Measurements from ENCODE around the gene ATP9B. TPM values are rescaled to one million over a fixed set of nuclear protein-coding genes. Genes with fewer than 3 reads are reported as not detected.

The ATP9B gene
- total RNA-seq, 1 donor from 2014 or later: 12.6 TPM

- H3K9me3 ChIP-seq (ENCODE audit: insufficient read depth, low read depth, low read length): no peaks in the 10 kb centered on the region
- H3K36me3 Mint-ChIP-seq (ENCODE audit: low read depth, unreplicated experiment): no peaks in the 10 kb centered on the region
- no peak overlapping the region for H3K27ac Mint-ChIP-seq (ENCODE audit: unreplicated experiment)
- peak overlapping the region; percentile 54 for H3K4me2 ChIP-seq (ENCODE audit: low read length)
- peaks cover 10% of the 10 kb centered on the region for H3K27me3 Mint-ChIP-seq (ENCODE audit: low read depth, unreplicated experiment)
- H3K4me3 Mint-ChIP-seq (ENCODE audit: unreplicated experiment): peak overlapping the region; percentile 50
- H3K36me3 ChIP-seq (ENCODE audit: insufficient read depth, low read length): no peaks in the 10 kb centered on the region
- H3K4me1 Mint-ChIP-seq (ENCODE audit: low read depth, unreplicated experiment): peaks cover 2% of the 10 kb centered on the region
- H3K27me3 ChIP-seq (ENCODE audit: insufficient read depth, low read length): peaks cover 34% of the 10 kb centered on the region
- no peak for FAIRE-seq
- TF ChIP-seq EZH2 (IDR thresholded peaks at IDR 0.05; ENCODE audit: insufficient read depth, low read length): no peak
- TF ChIP-seq CTCF (IDR thresholded peaks at IDR 0.05; ENCODE audit: insufficient read depth, low read depth, low read length): no peak
- H3K9me3 Mint-ChIP-seq (ENCODE audit: unreplicated experiment): no peaks in the 10 kb centered on the region
- no peak overlapping the region for H2AFZ ChIP-seq (ENCODE audit: low read depth, low read length)
- DNase-seq (ENCODE audit: low read depth): no peak
- H4K20me1 ChIP-seq (ENCODE audit: insufficient read depth, low read length): no peaks in the 10 kb centered on the region
- no peak overlapping the region for H3K4me3 ChIP-seq (ENCODE audit: insufficient read depth, low read depth, low read length)
- no peak overlapping the region for H3K27ac ChIP-seq (ENCODE audit: low read depth, low read length)
- no peak overlapping the region for H3K9ac ChIP-seq (ENCODE audit: low read length)
- no peaks in the 10 kb centered on the region for H3K79me2 ChIP-seq (ENCODE audit: insufficient read depth, low read length)
- H3K4me1 ChIP-seq (ENCODE audit: insufficient read depth, low read length): peaks cover 10% of the 10 kb centered on the region
Measured at GRCh38 chr18:79397247-79397829, 328.1 kb downstream of the ATP9B start.

GRCh38 chr18:79397830-79398761 lies 328.9 kb downstream of the ATP9B start:
- H3K36me3 Mint-ChIP-seq (ENCODE audit: low read depth, unreplicated experiment): no peaks in the 10 kb centered on the region
- Histone ChIP-seq H2AFZ (ENCODE audit: low read depth, low read length) (no peak overlapping the region), H3K27ac (ENCODE audit: low read depth, low read length) (no peak overlapping the region), H4K20me1 (ENCODE audit: insufficient read depth, low read length) (no peaks in the 10 kb centered on the region), H3K27me3 (ENCODE audit: insufficient read depth, low read length) (peaks cover 30% of the 10 kb centered on the region), H3K36me3 (ENCODE audit: insufficient read depth, low read length) (no peaks in the 10 kb centered on the region), H3K9me3 (ENCODE audit: insufficient read depth, low read depth, low read length) (no peaks in the 10 kb centered on the region), H3K79me2 (ENCODE audit: insufficient read depth, low read length) (no peaks in the 10 kb centered on the region), H3K9ac (ENCODE audit: low read length) (no peak overlapping the region), H3K4me3 (ENCODE audit: insufficient read depth, low read depth, low read length) (no peak overlapping the region), H3K4me1 (ENCODE audit: insufficient read depth, low read length) (peaks cover 6% of the 10 kb centered on the region), H3K4me2 (ENCODE audit: low read length) (peak overlapping the region; percentile 54)
- DNase-seq (ENCODE audit: low read depth): no peak
- no peaks in the 10 kb centered on the region for H3K9me3 Mint-ChIP-seq (ENCODE audit: unreplicated experiment)
- no peak for FAIRE-seq
- no peak overlapping the region for H3K4me3 Mint-ChIP-seq (ENCODE audit: unreplicated experiment)
- peaks cover 5% of the 10 kb centered on the region for H3K27me3 Mint-ChIP-seq (ENCODE audit: low read depth, unreplicated experiment)
- H3K4me1 Mint-ChIP-seq (ENCODE audit: low read depth, unreplicated experiment): peaks cover 2% of the 10 kb centered on the region
- TF ChIP-seq CTCF (IDR thresholded peaks at IDR 0.05; ENCODE audit: insufficient read depth, low read depth, low read length) (no peak), EZH2 (IDR thresholded peaks at IDR 0.05; ENCODE audit: insufficient read depth, low read length) (no peak)
- H3K27ac Mint-ChIP-seq (ENCODE audit: unreplicated experiment): peak overlapping the region; percentile 69

Data from astrocyte (in vitro differentiated cells and primary cell).